Endothelial cell of umbilical vein (primary cell): ENCODE data around the gene PRIMA1. TPM values are rescaled to one million over a fixed set of nuclear protein-coding genes. Genes with fewer than 3 reads are reported as not detected.

ENCODE experiments used
- BruUV-seq: library from RNA; stranded (reverse); fragments of 400-500 nt; replicated peaks from 2 replicates; lab custom pipeline; 2021; lab: Mats Ljungman, UMichigan
- CTCF ChIA-PET: fragments of 300-600, 350-600 bp; sonication (Branson Sonifier 250); formaldehyde crosslinking; loops from one replicate; lab custom pipeline; 2021; ENCODE audit warnings: antibody characterized with exemption, inconsistent platforms; lab: Charles Lee
- POLR2A ChIA-PET: fragments of 300-600, 350-600 bp; sonication (Branson Sonifier 250); formaldehyde crosslinking; loops from one replicate; lab custom pipeline; 2021; ENCODE audit warnings: antibody characterized with exemption, inconsistent platforms; lab: Charles Lee
- DNase-seq: peaks from one replicate; pipeline ENCODE4 v3.0.0-alpha.2; 2011; ENCODE audit warnings: low read depth, low spot score
- FAIRE-seq: peaks from 2 replicates; lab custom pipeline; 2011; peaks lifted over from hg19 to GRCh38; lab: Jason Lieb, UNC
- H2AFZ ChIP-seq: 2 replicates; pipeline ENCODE4 v1.6.0; 2012; ENCODE audit warnings: low read depth, low read length, control low read depth, inconsistent platforms
- H3K27ac ChIP-seq: 2 replicates; pipeline ENCODE4 v1.5.1; 2011; ENCODE audit warnings: low read depth, mild to moderate bottlenecking, control low read depth, low read length, moderate library complexity; ENCODE audit not compliant: insufficient read depth
- H3K27me3 ChIP-seq, 2 experiments: 2 replicates each; pipeline versions ENCODE4 v1.6.0 to v1.6.1; 2011; ENCODE audit warnings: low read length in 2 of 2, mixed read lengths in 1 of 2; ENCODE audit not compliant: control insufficient read depth in 2 of 2, insufficient read depth in 2 of 2
- H3K36me3 ChIP-seq, 2 experiments: 2 replicates in 1 of 2; 3 replicates in 1 of 2; pipeline ENCODE4 v1.5.1; 2011; ENCODE audit warnings: low read length in 2 of 2, mild to moderate bottlenecking in 1 of 2, moderate library complexity in 1 of 2; ENCODE audit not compliant: control insufficient read depth in 2 of 2, insufficient read depth in 2 of 2; ENCODE audit errors: extremely low read depth in 1 of 2
- H3K4me1 ChIP-seq: 3 replicates; pipeline ENCODE4 v1.5.1; 2011; ENCODE audit warnings: mild to moderate bottlenecking, low read length; ENCODE audit not compliant: control insufficient read depth, insufficient read depth; ENCODE audit errors: extremely low read depth
- H3K4me2 ChIP-seq: 2 replicates; pipeline ENCODE4 v1.6.1; 2011; ENCODE audit warnings: low read length, control low read depth, mixed read lengths; ENCODE audit not compliant: insufficient read depth
- H3K4me3 ChIP-seq, 3 experiments: fragments of 200-600 bp in 1 of 3; sonication (generic), shearing (Covaris generic) in 1 of 3; replicated peaks in 1 of 3; 2 replicates each; pipeline ENCODE4 v1.5.1; 2011 to 2016; ENCODE audit warnings: control low read depth in 3 of 3, low read length in 3 of 3, mild to moderate bottlenecking in 2 of 3, inconsistent platforms in 1 of 3, low read depth in 1 of 3, moderate library complexity in 1 of 3; ENCODE audit not compliant: insufficient read depth in 1 of 3
- H3K79me2 ChIP-seq: 2 replicates; pipeline ENCODE4 v1.6.0; 2012; ENCODE audit warnings: low read length, inconsistent platforms; ENCODE audit not compliant: control insufficient read depth, insufficient read depth
- H3K9ac ChIP-seq: replicated peaks from 2 replicates; pipeline ENCODE3; 2011; ENCODE audit warnings: low read length, control low read depth; ENCODE audit not compliant: insufficient read depth; ENCODE audit errors: extremely low read depth
- H3K9me1 ChIP-seq: replicated peaks from 3 replicates; pipeline ENCODE4 v1.6.0; 2011; ENCODE audit warnings: mild to moderate bottlenecking, low read length; ENCODE audit not compliant: control insufficient read depth, insufficient read depth; ENCODE audit errors: extremely low read depth
- H3K9me3 ChIP-seq: replicated peaks from 2 replicates; pipeline ENCODE4 v1.5.1; 2012; ENCODE audit warnings: low read length, inconsistent platforms; ENCODE audit not compliant: control insufficient read depth, insufficient read depth
- H4K20me1 ChIP-seq: replicated peaks from 2 replicates; pipeline ENCODE3; 2011; ENCODE audit warnings: mild to moderate bottlenecking, low read length; ENCODE audit not compliant: control insufficient read depth, insufficient read depth; ENCODE audit errors: extremely low read depth
- CTCF ChIP-seq, 2 donors: IDR thresholded peaks; 1 replicate in 1 of 2; 2 replicates in 1 of 2; pipeline ENCODE4 v1.5.1; 2011; ENCODE audit warnings: low read length in 2 of 2, mild to moderate bottlenecking in 2 of 2, moderate library complexity in 2 of 2, control low read depth in 1 of 2, inconsistent platforms in 1 of 2, low read depth in 1 of 2; ENCODE audit not compliant: insufficient read depth in 1 of 2; ENCODE audit errors: extremely low read depth in 1 of 2
- EZH2 ChIP-seq: IDR thresholded peaks from 2 replicates; pipeline ENCODE4 v1.6.1; 2012; ENCODE audit warnings: borderline replicate concordance, low read depth, mild to moderate bottlenecking, moderate library complexity, low read length, inconsistent platforms; ENCODE audit not compliant: severe bottlenecking
- FOS ChIP-seq: IDR thresholded peaks from 2 replicates; pipeline ENCODE4 v1.6.1; 2011; ENCODE audit warnings: mild to moderate bottlenecking, low read length, moderate library complexity, borderline replicate concordance; ENCODE audit not compliant: insufficient read depth
- GATA2 ChIP-seq: IDR thresholded peaks from 2 replicates; pipeline ENCODE4 v1.7.0; 2011; ENCODE audit warnings: low read depth, mild to moderate bottlenecking, moderate library complexity, mixed read lengths, low read length; ENCODE audit not compliant: insufficient read length, insufficient read depth
- JUN ChIP-seq: IDR thresholded peaks from 2 replicates; pipeline ENCODE4 v1.6.1; 2011; ENCODE audit warnings: borderline replicate concordance, low read depth; ENCODE audit not compliant: insufficient read length, insufficient read depth
- MAX ChIP-seq: IDR thresholded peaks from 2 replicates; pipeline ENCODE4 v1.6.1; 2011; ENCODE audit not compliant: insufficient read depth, insufficient read length
- MYC ChIP-seq: IDR thresholded peaks from one replicate; pipeline ENCODE4 v1.6.1; 2011; ENCODE audit warnings: mild to moderate bottlenecking, low read depth, low read length
- POLR2A ChIP-seq: IDR thresholded peaks from 2 replicates; pipeline ENCODE4 v1.6.1; 2012; ENCODE audit warnings: low read depth, mild to moderate bottlenecking, control low read depth, low read length
- POLR2AphosphoS5 ChIP-seq: IDR thresholded peaks from 2 replicates; pipeline ENCODE4 v1.6.1; 2012; ENCODE audit warnings: low read depth, mild to moderate bottlenecking, control low read depth, low read length, moderate library complexity; ENCODE audit not compliant: insufficient read depth
- dilution Hi-C: fragments of 300-500 bp; cut with MboI; formaldehyde crosslinking; loops from one replicate; pipeline ENCODE4 v1.15.0; 2019; ENCODE audit warnings: low sequenced_read_pairs; ENCODE audit not compliant: extremely low pct_ligation_motif_present
- intact Hi-C: fragments of 100-400 bp; cut with micrococcal nuclease; formaldehyde crosslinking; loops from one replicate; pipeline ENCODE4 v1.10.0; 2022
- polyA plus RNA-seq, 4 experiments: library from polyadenylated mRNA; depleted of rRNA in 3 of 4; stranded (reverse) in 3 of 4; unstranded in 1 of 4; fragments of >200 nt; gene quantifications; 2 replicates each; pipeline versions ENCODE4 v1.2.1 to v1.2.3, GENCODE V29; 2011 to 2012; ENCODE audit warnings: missing spikeins in 1 of 4
- total RNA-seq: library from RNA; stranded (reverse); gene quantifications from 2 replicates; pipeline ENCODE4 v1.2.3, GENCODE V29; 2021

Gene PRIMA1
- total and polyA plus RNA-seq, 2 donors (not counting 3 experiments of a cell fraction or from before 2014, with no cell fraction given): not detected

GRCh38 chr14:93693914-93694313 lies 94.4 kb downstream of the PRIMA1 start:
- ChIA-PET CTCF (no interaction called here), POLR2A (no interaction called here)
- Histone ChIP-seq H3K27me3 (no peaks in the 10 kb centered on the region), H3K9me3 (no peaks in the 10 kb centered on the region), H3K4me1 (no peaks in the 10 kb centered on the region), H3K36me3 (no peaks in the 10 kb centered on the region), H2AFZ (no peak overlapping the region), H4K20me1 (no peaks in the 10 kb centered on the region), H3K4me3 (no peak overlapping the region), H3K4me2 (no peak overlapping the region), H3K9ac (no peak overlapping the region), H3K79me2 (no peaks in the 10 kb centered on the region), H3K27ac (no peak overlapping the region), H3K9me1 (no peaks in the 10 kb centered on the region)
- TF ChIP-seq JUN (no peak), EZH2 (no peak), MAX (no peak), GATA2 (no peak), POLR2A (no peak), CTCF (IDR thresholded peaks at IDR 0.05; ENCODE audit: extremely low read depth in 1 of 2, insufficient read depth in 1 of 2, low read depth in 1 of 2, low read length in 2 of 2) (no peak), POLR2AphosphoS5 (no peak), FOS (no peak), MYC (no peak)
- no TSS peak for BruUV-seq
- FAIRE-seq (no peak), DNase-seq (no peak)
- dilution Hi-C loops: no loop called here
- intact Hi-C loops: no loop called here
